Ectodermal cell (in vitro differentiated cells): Measurements from ENCODE around the gene MYO5B.

Experiments used
- H3K27ac ChIP-seq: 2 replicates; pipeline ENCODE4 v1.7.0; 2013; ENCODE audit warnings: mild to moderate bottlenecking, low read depth, low read length; ENCODE audit not compliant: insufficient read depth, poor library complexity, severe bottlenecking
- H3K27me3 ChIP-seq: 2 replicates; pipeline ENCODE4 v1.7.0; 2013; ENCODE audit warnings: mild to moderate bottlenecking, low read length; ENCODE audit not compliant: insufficient read depth, control insufficient read depth, poor library complexity, severe bottlenecking
- H3K36me3 ChIP-seq: one replicate; pipeline ENCODE4 v1.7.0; 2013; ENCODE audit warnings: low read length; ENCODE audit not compliant: control insufficient read depth, insufficient read depth
- H3K4me1 ChIP-seq: one replicate; pipeline ENCODE4 v1.7.0; 2013; ENCODE audit warnings: low read length; ENCODE audit not compliant: control insufficient read depth, insufficient read depth
- H3K4me3 ChIP-seq: 2 replicates; pipeline ENCODE4 v1.7.0; 2013; ENCODE audit warnings: low read depth, low read length, control low read depth; ENCODE audit not compliant: insufficient read depth
- H3K9me3 ChIP-seq: 2 replicates; pipeline ENCODE4 v1.7.0; 2013; ENCODE audit warnings: mild to moderate bottlenecking, low read length, moderate library complexity; ENCODE audit not compliant: control insufficient read depth
- WGBS, 2 experiments: methylation state at CpG; one replicate each; pipeline ENCODE4 v1.1.7; 2013; ENCODE audit warnings: missing lambda C conversion rate in 2 of 2; 5-methylcytosine and 5-hydroxymethylcytosine counted together

MYO5B gene

GRCh38 chr18:49985236-49985635 is 209.7 kb downstream of the MYO5B start:
- no peaks in the 10 kb centered on the region for H3K36me3 ChIP-seq
- H3K27ac ChIP-seq: no peak overlapping the region
- H3K27me3 ChIP-seq: no peaks in the 10 kb centered on the region
- WGBS, 2 experiments: 90 to 95% methylated on average over 3 of the region's 3 CpGs
- no peaks in the 10 kb centered on the region for H3K4me1 ChIP-seq
- no peaks in the 10 kb centered on the region for H3K9me3 ChIP-seq
- H3K4me3 ChIP-seq: no peak overlapping the region

GRCh38 chr18:49980896-49981295 is 214.1 kb downstream of the MYO5B start:
- H3K4me3 ChIP-seq: no peak overlapping the region
- no peaks in the 10 kb centered on the region for H3K36me3 ChIP-seq
- no peaks in the 10 kb centered on the region for H3K27me3 ChIP-seq
- H3K27ac ChIP-seq: no peak overlapping the region
- 96% methylated on average over 4 of the region's 4 CpGs for WGBS, 2 experiments
- H3K9me3 ChIP-seq: no peaks in the 10 kb centered on the region
- H3K4me1 ChIP-seq: no peaks in the 10 kb centered on the region

- Histone ChIP-seq H3K4me1 (no peaks in the 10 kb centered on the region), H3K4me3 (no peak overlapping the region), H3K27ac (no peak overlapping the region), H3K27me3 (no peaks in the 10 kb centered on the region), H3K36me3 (no peaks in the 10 kb centered on the region), H3K9me3 (no peaks in the 10 kb centered on the region)
- 93 to 95% methylated on average over 15 of the region's 15 CpGs for WGBS, 2 experiments
Measured at GRCh38 chr18:49976795-49977560, 218.0 kb downstream of the MYO5B start.

GRCh38 chr18:49976001-49976400 is 218.9 kb downstream of the MYO5B start:
- no peaks in the 10 kb centered on the region for H3K36me3 ChIP-seq
- no peak overlapping the region for H3K27ac ChIP-seq
- WGBS, 2 experiments: 91 to 95% methylated on average over 2 to 3 of the region's 3 CpGs
- no peaks in the 10 kb centered on the region for H3K9me3 ChIP-seq
- H3K4me1 ChIP-seq: no peaks in the 10 kb centered on the region
- no peaks in the 10 kb centered on the region for H3K27me3 ChIP-seq
- no peak overlapping the region for H3K4me3 ChIP-seq

GRCh38 chr18:49974079-49974478 is 220.9 kb downstream of the MYO5B start:
- WGBS, 2 experiments: 96 to 97% methylated on average over 9 of the region's 9 CpGs

GRCh38 chr18:49973592-49973991 is 221.4 kb downstream of the MYO5B start:
- H3K4me1 ChIP-seq: no peaks in the 10 kb centered on the region

More at GRCh38 chr18:49974079-49974478, 220.9 kb downstream of the MYO5B start:
- Histone ChIP-seq H3K4me3 (no peak overlapping the region), H3K4me1 (no peaks in the 10 kb centered on the region), H3K27ac (no peak overlapping the region), H3K27me3 (no peaks in the 10 kb centered on the region), H3K36me3 (no peaks in the 10 kb centered on the region), H3K9me3 (no peaks in the 10 kb centered on the region)

GRCh38 chr18:49972535-49972934 is 222.4 kb downstream of the MYO5B start:
- WGBS, 2 experiments: 93 to 96% methylated on average over 3 of the region's 3 CpGs
- H3K27ac ChIP-seq: no peak overlapping the region
- H3K4me3 ChIP-seq: no peak overlapping the region
- H3K36me3 ChIP-seq: no peaks in the 10 kb centered on the region
- no peaks in the 10 kb centered on the region for H3K9me3 ChIP-seq
- H3K4me1 ChIP-seq: no peaks in the 10 kb centered on the region
- no peaks in the 10 kb centered on the region for H3K27me3 ChIP-seq

More at GRCh38 chr18:49973592-49973991, 221.4 kb downstream of the MYO5B start:
- 93 to 94% methylated on average over 3 of the region's 3 CpGs for WGBS, 2 experiments
- no peak overlapping the region for H3K4me3 ChIP-seq
- no peak overlapping the region for H3K27ac ChIP-seq
- no peaks in the 10 kb centered on the region for H3K27me3 ChIP-seq
- H3K36me3 ChIP-seq: no peaks in the 10 kb centered on the region
- no peaks in the 10 kb centered on the region for H3K9me3 ChIP-seq

- Histone ChIP-seq H3K9me3 (no peaks in the 10 kb centered on the region), H3K27me3 (no peaks in the 10 kb centered on the region), H3K27ac (no peak overlapping the region), H3K4me3 (no peak overlapping the region), H3K36me3 (no peaks in the 10 kb centered on the region), H3K4me1 (no peaks in the 10 kb centered on the region)
- 76 to 93% methylated on average over 1 of the region's 1 CpG for WGBS, 2 experiments
Measured at GRCh38 chr18:49971462-49971861, 223.5 kb downstream of the MYO5B start.

GRCh38 chr18:49970319-49970718 is 224.6 kb downstream of the MYO5B start:
- Histone ChIP-seq H3K4me3 (no peak overlapping the region), H3K27me3 (no peaks in the 10 kb centered on the region), H3K36me3 (no peaks in the 10 kb centered on the region), H3K9me3 (no peaks in the 10 kb centered on the region), H3K27ac (no peak overlapping the region), H3K4me1 (no peaks in the 10 kb centered on the region)
- WGBS, 2 experiments: 98% methylated on average over 4 of the region's 4 CpGs

GRCh38 chr18:49968644-49969309 is 226.2 kb downstream of the MYO5B start:
- 92% methylated on average over 5 of the region's 5 CpGs for WGBS, 2 experiments
- H3K9me3 ChIP-seq: no peaks in the 10 kb centered on the region
- no peak overlapping the region for H3K4me3 ChIP-seq
- no peaks in the 10 kb centered on the region for H3K27me3 ChIP-seq
- no peaks in the 10 kb centered on the region for H3K36me3 ChIP-seq
- H3K4me1 ChIP-seq: no peaks in the 10 kb centered on the region
- no peak overlapping the region for H3K27ac ChIP-seq
